ENCODE measurements around the gene RNU1-3. TPM values are rescaled to one million over a fixed set of nuclear protein-coding genes. Genes with fewer than 3 reads are reported as not detected.
"Not testable (repeated sequence)": the region's sequence is repeated elsewhere in the genome, so short reads cannot be mapped to it uniquely, and the experiment has no call there.

Gene RNU1-3
- total RNA-seq, 2 experiments from 2014 or later, result under 0.01 to 1,968 TPM

DNA sequence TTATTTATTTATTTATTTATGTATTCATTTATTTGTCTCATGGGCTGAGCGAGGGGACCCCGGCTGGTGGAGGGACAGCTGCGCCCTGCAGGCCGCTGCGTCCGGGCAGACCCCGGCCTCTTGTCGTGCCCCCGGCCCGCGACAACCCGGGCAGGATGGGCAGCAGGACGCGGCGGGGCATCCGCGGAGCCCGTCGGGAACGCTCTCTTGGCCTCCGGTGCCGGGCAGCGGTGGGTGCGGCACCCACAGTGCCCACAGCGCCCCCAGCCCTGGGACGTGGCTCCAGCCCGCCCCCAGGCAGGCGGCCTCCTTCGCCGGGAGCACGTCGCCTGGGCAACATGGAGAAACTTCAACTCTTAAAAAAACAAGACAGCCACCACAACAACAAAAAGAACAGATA is 8.5 kb downstream of the RNU1-3 start:
- H3K4me1 ChIP-seq (ENCODE audit: insufficient read depth, low read length, poor library complexity, severe bottlenecking); CTCF ChIA-PET (ENCODE audit: unreplicated experiment); H3K79me2 ChIP-seq (ENCODE audit: insufficient read depth, low read depth, low read length); H4K20me1 ChIP-seq (ENCODE audit: insufficient read depth, low read length); POLR2A ChIA-PET; intact Hi-C loops (cut with micrococcal nuclease; ENCODE audit: unreplicated experiment); H3K4me2 ChIP-seq (ENCODE audit: low read length); H2AFZ ChIP-seq (ENCODE audit: low read length); BruUV-seq (replicated peaks); H3K4me3 ChIP-seq (ENCODE audit: low read depth, low read length, poor library complexity, severe bottlenecking); DNase-seq (ENCODE audit: low spot score); H3K27ac ChIP-seq (ENCODE audit: low read depth, low read length, poor library complexity, severe bottlenecking); H3K36me3 ChIP-seq (ENCODE audit: insufficient read depth, low read length); H3K9me2 ChIP-seq (ENCODE audit: insufficient read depth, low read length); H3K9me3 ChIP-seq (ENCODE audit: low read length): not testable (repeated sequence)

DNA sequence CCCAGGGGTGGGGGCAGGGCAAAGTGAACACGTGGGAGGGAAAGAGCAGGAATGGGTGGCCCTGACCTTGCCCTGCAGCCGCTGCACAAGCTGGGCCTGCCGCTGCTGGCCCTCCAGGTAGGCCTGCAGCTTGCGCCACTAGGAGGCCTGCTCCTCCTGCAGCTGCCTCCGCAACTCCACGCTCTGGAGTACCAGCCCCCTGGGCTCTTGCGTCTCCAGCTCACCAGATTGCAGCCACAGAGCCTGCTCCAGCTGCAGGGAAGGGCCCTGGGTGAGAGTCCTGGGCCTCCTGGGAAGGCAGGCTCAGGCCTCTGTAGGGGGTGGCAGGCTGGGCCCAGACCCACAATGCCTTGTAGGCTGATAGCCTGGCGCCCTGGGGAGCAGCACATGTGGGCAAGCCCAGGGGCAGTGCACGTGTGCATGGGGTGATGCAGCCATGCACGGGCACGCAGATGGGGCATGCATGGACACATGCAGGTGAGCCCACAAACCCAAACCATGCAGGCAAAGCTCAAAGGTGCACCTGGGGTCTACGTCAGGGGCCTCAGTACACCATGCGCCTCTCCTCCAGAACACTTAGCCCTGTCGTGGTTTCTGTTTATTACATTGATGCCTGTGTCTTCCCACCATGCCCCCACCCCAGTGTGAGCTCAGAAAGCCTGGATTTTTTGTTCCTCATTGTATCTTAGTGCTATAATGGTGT is 9.6 kb downstream of the RNU1-3 start:
- DNase-seq (ENCODE audit: low spot score); intact Hi-C loops (cut with micrococcal nuclease; ENCODE audit: unreplicated experiment); H3K9me3 ChIP-seq (ENCODE audit: low read length); CTCF ChIA-PET (ENCODE audit: unreplicated experiment); H3K4me2 ChIP-seq (ENCODE audit: low read length); H2AFZ ChIP-seq (ENCODE audit: low read length); H4K20me1 ChIP-seq (ENCODE audit: insufficient read depth, low read length); H3K9me2 ChIP-seq (ENCODE audit: insufficient read depth, low read length); H3K4me1 ChIP-seq (ENCODE audit: insufficient read depth, low read length, poor library complexity, severe bottlenecking); POLR2A ChIA-PET; H3K27ac ChIP-seq (ENCODE audit: low read depth, low read length, poor library complexity, severe bottlenecking); H3K79me2 ChIP-seq (ENCODE audit: insufficient read depth, low read depth, low read length); BruUV-seq (replicated peaks); H3K4me3 ChIP-seq (ENCODE audit: low read depth, low read length, poor library complexity, severe bottlenecking); H3K36me3 ChIP-seq (ENCODE audit: insufficient read depth, low read length): not testable (repeated sequence)

DNA sequence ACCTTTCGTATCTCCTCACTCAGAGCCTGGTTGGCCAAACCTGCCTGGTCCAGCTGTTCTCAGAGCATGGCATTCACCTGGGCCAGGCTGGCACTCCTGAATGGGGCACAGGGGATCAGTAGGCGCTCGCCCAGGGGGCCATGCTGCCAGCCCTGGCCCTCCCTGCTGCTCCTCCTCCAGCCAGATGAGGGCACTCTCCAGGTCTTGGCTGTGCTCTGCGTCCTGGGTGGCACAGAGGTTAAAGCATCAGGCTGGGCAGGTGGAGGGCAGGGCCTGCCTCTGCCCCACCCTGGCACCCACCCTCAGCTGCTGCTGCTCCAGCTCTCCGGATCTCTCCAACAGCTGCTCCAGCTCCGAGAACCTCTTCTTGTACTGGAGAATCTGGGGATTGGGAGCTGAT is 10.2 kb downstream of the RNU1-3 start:
- H2AFZ ChIP-seq (ENCODE audit: low read length); H4K20me1 ChIP-seq (ENCODE audit: insufficient read depth, low read length); H3K9me3 ChIP-seq (ENCODE audit: low read length); POLR2A ChIA-PET; intact Hi-C loops (cut with micrococcal nuclease; ENCODE audit: unreplicated experiment); H3K9me2 ChIP-seq (ENCODE audit: insufficient read depth, low read length); H3K36me3 ChIP-seq (ENCODE audit: insufficient read depth, low read length); CTCF ChIA-PET (ENCODE audit: unreplicated experiment); DNase-seq (ENCODE audit: low spot score); H3K4me2 ChIP-seq (ENCODE audit: low read length); BruUV-seq (replicated peaks); H3K27ac ChIP-seq (ENCODE audit: low read depth, low read length, poor library complexity, severe bottlenecking); H3K4me1 ChIP-seq (ENCODE audit: insufficient read depth, low read length, poor library complexity, severe bottlenecking); H3K79me2 ChIP-seq (ENCODE audit: insufficient read depth, low read depth, low read length); H3K4me3 ChIP-seq (ENCODE audit: low read depth, low read length, poor library complexity, severe bottlenecking): not testable (repeated sequence)

DNA sequence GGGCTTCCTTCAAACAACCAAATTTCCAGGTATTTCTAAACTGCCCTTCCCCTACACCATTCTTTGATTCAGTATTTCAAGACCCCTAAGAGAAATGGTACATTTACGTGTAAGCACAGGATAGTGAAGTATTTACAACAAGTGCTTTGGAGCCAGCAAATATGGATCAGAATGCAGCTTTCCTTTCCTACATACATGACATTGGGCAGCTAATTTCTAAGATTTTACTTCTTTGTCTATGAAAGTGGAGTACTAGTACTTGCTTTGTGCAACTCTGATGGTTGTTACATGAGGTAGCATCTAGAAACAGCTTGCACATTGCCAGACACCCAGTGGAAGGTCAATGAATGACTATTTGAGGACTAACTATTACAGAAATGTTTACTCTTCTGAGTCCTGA is 15.2 kb downstream of the RNU1-3 start:
- BruUV-seq (replicated peaks); H4K20me1 ChIP-seq (ENCODE audit: insufficient read depth, low read length); H3K27ac ChIP-seq (ENCODE audit: low read depth, low read length, poor library complexity, severe bottlenecking); intact Hi-C loops (cut with micrococcal nuclease; ENCODE audit: unreplicated experiment); H3K4me3 ChIP-seq (ENCODE audit: low read depth, low read length, poor library complexity, severe bottlenecking); H2AFZ ChIP-seq (ENCODE audit: low read length); POLR2A ChIA-PET; H3K4me1 ChIP-seq (ENCODE audit: insufficient read depth, low read length, poor library complexity, severe bottlenecking); H3K79me2 ChIP-seq (ENCODE audit: insufficient read depth, low read depth, low read length); CTCF ChIA-PET (ENCODE audit: unreplicated experiment); H3K9me3 ChIP-seq (ENCODE audit: low read length); H3K36me3 ChIP-seq (ENCODE audit: insufficient read depth, low read length); H3K9me2 ChIP-seq (ENCODE audit: insufficient read depth, low read length); DNase-seq (ENCODE audit: low spot score); H3K4me2 ChIP-seq (ENCODE audit: low read length): not testable (repeated sequence)

DNA sequence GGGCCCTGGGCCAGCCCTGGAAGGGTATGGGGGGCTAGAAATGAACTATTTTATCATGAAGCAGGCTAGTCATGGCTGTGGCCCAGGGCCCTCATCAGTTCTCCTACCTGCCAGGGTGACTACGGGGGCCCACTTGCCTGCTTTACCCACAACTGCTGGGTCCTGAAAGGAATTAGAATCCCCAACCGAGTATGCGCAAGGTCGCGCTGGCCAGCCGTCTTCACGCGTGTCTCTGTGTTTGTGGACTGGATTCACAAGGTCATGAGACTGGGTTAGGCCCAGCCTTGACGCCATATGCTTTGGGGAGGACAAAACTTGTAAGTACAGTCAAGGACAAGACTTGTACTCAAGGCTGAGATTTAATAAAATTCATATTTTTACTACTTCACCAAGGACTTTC is 16.8 kb downstream of the RNU1-3 start:
- H3K4me2 ChIP-seq (ENCODE audit: low read length); H3K4me3 ChIP-seq (ENCODE audit: low read depth, low read length, poor library complexity, severe bottlenecking); BruUV-seq (replicated peaks); H4K20me1 ChIP-seq (ENCODE audit: insufficient read depth, low read length); H3K79me2 ChIP-seq (ENCODE audit: insufficient read depth, low read depth, low read length); POLR2A ChIA-PET; DNase-seq (ENCODE audit: low spot score); H3K9me3 ChIP-seq (ENCODE audit: low read length); intact Hi-C loops (cut with micrococcal nuclease; ENCODE audit: unreplicated experiment); H3K4me1 ChIP-seq (ENCODE audit: insufficient read depth, low read length, poor library complexity, severe bottlenecking); H2AFZ ChIP-seq (ENCODE audit: low read length); H3K9me2 ChIP-seq (ENCODE audit: insufficient read depth, low read length); H3K36me3 ChIP-seq (ENCODE audit: insufficient read depth, low read length); H3K27ac ChIP-seq (ENCODE audit: low read depth, low read length, poor library complexity, severe bottlenecking); CTCF ChIA-PET (ENCODE audit: unreplicated experiment): not testable (repeated sequence)

DNA sequence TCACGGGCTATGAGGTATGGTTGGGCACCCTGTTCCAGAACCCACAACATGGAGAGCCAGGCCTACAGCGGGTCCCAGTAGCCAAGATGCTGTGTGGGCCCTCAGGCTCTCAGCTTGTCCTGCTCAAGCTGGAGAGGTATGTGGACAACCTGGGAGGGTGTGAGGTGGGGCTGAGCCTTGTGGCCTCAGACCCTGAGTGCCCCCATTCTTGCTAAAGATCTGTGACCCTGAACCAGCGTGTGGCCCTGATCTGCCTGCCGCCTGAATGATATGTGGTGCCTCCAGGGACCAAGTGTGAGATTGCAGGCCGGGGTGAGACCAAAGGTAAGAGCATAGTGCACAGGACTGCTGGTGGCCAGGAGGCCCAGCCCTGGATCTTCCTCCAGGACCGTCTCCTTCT is 17.4 kb downstream of the RNU1-3 start:
- DNase-seq (ENCODE audit: low spot score); POLR2A ChIA-PET: not testable (repeated sequence)

DNA sequence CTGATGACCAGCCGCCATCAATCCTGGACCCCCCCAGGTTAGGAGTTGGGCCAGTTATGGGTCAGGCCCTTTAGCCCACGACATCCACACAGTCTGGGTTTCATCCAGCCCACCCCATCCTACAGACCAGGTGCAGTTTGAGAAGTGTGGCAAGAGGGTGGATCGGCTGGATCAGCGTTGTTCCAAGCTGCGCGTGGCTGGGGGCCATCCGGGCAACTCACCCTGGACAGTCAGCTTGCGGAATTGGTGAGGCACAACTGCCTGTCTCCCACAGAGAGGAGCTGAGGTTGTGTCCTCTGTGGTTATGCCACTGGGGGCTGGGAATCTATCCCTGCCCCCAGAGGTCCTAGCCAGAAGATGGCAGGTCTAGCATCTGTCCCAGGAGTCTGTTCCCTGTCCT is 18.0 kb downstream of the RNU1-3 start:
- H3K27ac ChIP-seq (ENCODE audit: low read depth, low read length, poor library complexity, severe bottlenecking); H3K9me2 ChIP-seq (ENCODE audit: insufficient read depth, low read length); H2AFZ ChIP-seq (ENCODE audit: low read length); H3K4me1 ChIP-seq (ENCODE audit: insufficient read depth, low read length, poor library complexity, severe bottlenecking); DNase-seq (ENCODE audit: low spot score); H3K4me2 ChIP-seq (ENCODE audit: low read length); BruUV-seq (replicated peaks); H3K79me2 ChIP-seq (ENCODE audit: insufficient read depth, low read depth, low read length); CTCF ChIA-PET (ENCODE audit: unreplicated experiment); H4K20me1 ChIP-seq (ENCODE audit: insufficient read depth, low read length); H3K36me3 ChIP-seq (ENCODE audit: insufficient read depth, low read length); intact Hi-C loops (cut with micrococcal nuclease; ENCODE audit: unreplicated experiment); H3K4me3 ChIP-seq (ENCODE audit: low read depth, low read length, poor library complexity, severe bottlenecking); POLR2A ChIA-PET; H3K9me3 ChIP-seq (ENCODE audit: low read length): not testable (repeated sequence)

More for the DNA sequence above, 17.4 kb downstream of the RNU1-3 start:
- H3K36me3 ChIP-seq (ENCODE audit: insufficient read depth, low read length); H3K4me3 ChIP-seq (ENCODE audit: low read depth, low read length, poor library complexity, severe bottlenecking); H2AFZ ChIP-seq (ENCODE audit: low read length); H3K9me2 ChIP-seq (ENCODE audit: insufficient read depth, low read length); BruUV-seq (replicated peaks); H3K27ac ChIP-seq (ENCODE audit: low read depth, low read length, poor library complexity, severe bottlenecking); H3K9me3 ChIP-seq (ENCODE audit: low read length); H4K20me1 ChIP-seq (ENCODE audit: insufficient read depth, low read length); CTCF ChIA-PET (ENCODE audit: unreplicated experiment); H3K4me1 ChIP-seq (ENCODE audit: insufficient read depth, low read length, poor library complexity, severe bottlenecking); intact Hi-C loops (cut with micrococcal nuclease; ENCODE audit: unreplicated experiment); H3K79me2 ChIP-seq (ENCODE audit: insufficient read depth, low read depth, low read length); H3K4me2 ChIP-seq (ENCODE audit: low read length): not testable (repeated sequence)

Measured in OCI-LY7 (cell line).